ENCODE results near the gene SPRED3. TPM values are rescaled to one million over a fixed set of nuclear protein-coding genes. Genes with fewer than 3 reads are reported as not detected.

SPRED3 gene
- total RNA-seq, 1 donor from 2014 or later = 0.71 TPM

- Histone ChIP-seq H3K4me1 (peaks cover 4% of the 10 kb centered on the region), H3K36me3 (no peaks in the 10 kb centered on the region), H3K4me3 (no peak overlapping the region), H3K27ac (replicated peaks) (no peak overlapping the region), H3K9me3 (replicated peaks) (no peaks in the 10 kb centered on the region), H3K27me3 (ENCODE audit: low read depth) (peaks cover 7% of the 10 kb centered on the region)
- TF ChIP-seq CTCF (IDR thresholded peaks at IDR 0.05; ENCODE audit: borderline replicate concordance) = no peak
- intact Hi-C loops (cut with micrococcal nuclease) = no loop called here
- DNase-seq = no peak
Observed at GRCh38 chr19:38369584-38369983, 18.9 kb upstream of the SPRED3 start.

DNA sequence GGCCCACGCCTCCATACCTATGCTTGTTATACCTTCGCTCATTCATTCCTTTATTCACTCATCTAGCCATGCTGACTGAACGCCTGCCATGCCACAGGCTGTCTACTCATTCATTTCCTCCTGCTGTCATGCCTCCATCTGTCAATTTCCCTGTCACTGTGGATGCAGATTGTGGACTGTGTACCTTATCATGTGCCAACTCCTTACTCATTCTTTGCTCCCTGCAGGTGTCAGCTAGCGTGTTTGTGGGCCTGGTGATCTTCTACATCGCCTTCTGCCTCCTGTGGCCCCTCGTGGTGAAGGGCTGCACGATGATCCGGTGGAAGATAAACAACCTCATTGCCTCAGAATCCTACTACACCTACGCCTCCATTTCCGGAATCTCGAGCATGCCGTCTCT is 18.2 kb upstream of the SPRED3 start:
- intact Hi-C loops (cut with micrococcal nuclease) = no loop called here
- H3K4me3 ChIP-seq = no peak overlapping the region
- DNase-seq = no peak
- no peaks in the 10 kb centered on the region for H3K36me3 ChIP-seq
- no peak for TF ChIP-seq CTCF (IDR thresholded peaks at IDR 0.05; ENCODE audit: borderline replicate concordance)
- no peaks in the 10 kb centered on the region for H3K9me3 ChIP-seq (replicated peaks)
- H3K27me3 ChIP-seq (ENCODE audit: low read depth) = peaks cover 7% of the 10 kb centered on the region
- no peak overlapping the region for H3K27ac ChIP-seq (replicated peaks)
- peaks cover 11% of the 10 kb centered on the region for H3K4me1 ChIP-seq

DNA sequence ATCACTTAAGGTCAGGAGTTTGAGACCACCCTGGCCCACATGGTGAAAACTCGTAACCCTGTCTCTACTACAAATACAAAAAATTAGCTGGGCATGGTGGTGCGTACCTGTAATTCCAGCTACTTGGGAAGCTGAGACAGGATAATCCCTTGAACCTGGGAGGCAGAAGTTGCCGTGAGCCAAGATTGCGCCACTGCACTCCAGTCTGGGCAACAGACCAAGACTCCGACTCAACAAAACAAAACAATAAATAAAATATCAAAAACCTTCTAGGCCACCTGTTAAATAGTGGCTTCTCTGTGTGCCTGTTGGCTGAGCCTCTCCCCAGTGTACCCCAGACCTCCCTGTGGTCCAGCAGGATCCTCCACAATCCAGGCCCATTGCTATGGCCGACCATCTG is 17.4 kb upstream of the SPRED3 start:
- no peak for DNase-seq
- Histone ChIP-seq H3K27ac (replicated peaks) (no peak overlapping the region), H3K27me3 (ENCODE audit: low read depth) (peaks cover 7% of the 10 kb centered on the region), H3K4me1 (peaks cover 19% of the 10 kb centered on the region), H3K36me3 (no peaks in the 10 kb centered on the region), H3K4me3 (no peak overlapping the region), H3K9me3 (replicated peaks) (no peaks in the 10 kb centered on the region)
- TF ChIP-seq CTCF (IDR thresholded peaks at IDR 0.05; ENCODE audit: borderline replicate concordance) = no peak
- intact Hi-C loops (cut with micrococcal nuclease) = no loop called here

DNA sequence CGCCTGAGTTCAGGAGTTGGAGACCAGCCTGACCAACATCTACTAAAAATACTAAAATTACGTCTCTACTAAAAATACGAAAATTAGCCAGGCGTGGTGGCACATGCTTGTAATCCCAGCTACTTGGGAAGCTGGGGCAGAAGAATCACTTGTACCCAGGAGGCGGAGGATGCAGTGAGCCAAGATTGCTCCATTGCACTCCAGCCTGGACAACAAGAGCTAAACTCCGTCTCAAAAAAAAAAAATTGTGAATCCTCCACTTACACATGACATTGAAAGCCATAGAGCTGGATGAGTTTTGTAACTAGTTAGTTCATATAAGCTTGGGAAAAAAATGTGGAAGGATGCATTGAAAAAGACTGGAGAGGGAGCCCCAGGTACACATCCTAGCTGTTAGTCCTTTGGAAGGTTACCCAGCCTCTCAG is 14.6 kb upstream of the SPRED3 start:
- no peak for TF ChIP-seq CTCF (IDR thresholded peaks at IDR 0.05; ENCODE audit: borderline replicate concordance)
- H3K4me3 ChIP-seq = peak overlapping the region; percentile 86
- peaks cover 25% of the 10 kb centered on the region for H3K36me3 ChIP-seq
- intact Hi-C loops (cut with micrococcal nuclease) = no loop called here
- DNase-seq = no peak
- no peaks in the 10 kb centered on the region for H3K27me3 ChIP-seq (ENCODE audit: low read depth)
- H3K4me1 ChIP-seq = peaks cover 41% of the 10 kb centered on the region
- peak overlapping the region; percentile 93 for H3K27ac ChIP-seq (replicated peaks)
- H3K9me3 ChIP-seq (replicated peaks) = no peaks in the 10 kb centered on the region

DNA sequence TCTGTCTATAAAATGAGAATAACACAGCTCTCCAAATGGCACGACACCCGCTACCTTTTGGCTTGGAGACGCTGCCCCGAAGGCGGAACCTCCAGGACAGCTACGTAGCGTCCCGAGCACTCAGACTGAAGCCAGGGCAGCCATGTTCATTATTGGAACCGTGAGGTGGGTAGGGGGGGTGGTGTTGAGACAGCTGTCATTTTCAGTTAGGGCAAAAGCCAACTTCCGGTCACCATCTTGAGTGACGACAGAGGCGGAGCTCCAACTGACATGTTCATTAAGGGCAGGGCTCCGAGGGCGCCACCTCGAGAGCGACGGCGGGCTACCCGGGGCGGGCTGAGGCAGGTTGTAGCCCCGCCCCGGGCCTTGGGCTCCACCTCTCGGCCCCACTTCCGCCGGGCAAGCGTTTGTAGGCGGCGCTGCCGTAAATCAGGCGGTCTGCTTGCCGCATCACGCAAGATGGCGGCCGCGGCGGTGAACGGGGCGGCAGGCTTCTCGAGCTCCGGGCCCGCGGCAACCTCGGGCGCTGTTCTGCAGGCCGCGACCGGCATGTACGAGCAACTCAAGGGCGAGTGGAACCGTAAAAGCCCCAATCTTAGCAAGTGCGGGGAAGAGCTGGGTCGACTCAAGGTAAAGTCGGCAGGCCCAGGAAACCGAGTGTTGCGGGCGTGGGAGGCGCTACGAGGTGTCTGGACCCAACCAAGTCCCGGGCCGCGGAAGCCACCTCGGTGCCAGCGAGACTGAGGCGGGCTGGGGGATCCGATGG is 14.0 kb upstream of the SPRED3 start, which contains the start of gene PSMD8:
Gene PSMD8 (plus strand): TSS at position 240 of the 766 bp plus-strand sequence. CDS start 31 bp downstream, at position 271.
- peak within 1 kb of the TSS; percentile 86 for H3K4me3 ChIP-seq
- peaks cover 31% of the 10 kb centered on the region for H3K36me3 ChIP-seq
- H3K27me3 ChIP-seq (ENCODE audit: low read depth) = no peaks in the 10 kb centered on the region
- intact Hi-C loops (cut with micrococcal nuclease) = no loop called here
- peaks cover 44% of the 10 kb centered on the region for H3K4me1 ChIP-seq
- DNase-seq = peak; percentile 99
- TF ChIP-seq CTCF (IDR thresholded peaks at IDR 0.05; ENCODE audit: borderline replicate concordance) = peak; percentile 36
- no peaks in the 10 kb centered on the region for H3K9me3 ChIP-seq (replicated peaks)
- H3K27ac ChIP-seq (replicated peaks) = peak within 1 kb of the TSS; percentile 93

All from left ventricle myocardium inferior (tissue), 1 donor.